ENCODE results near the gene FANCC. TPM values are rescaled to one million over a fixed set of nuclear protein-coding genes. Genes with fewer than 3 reads are reported as not detected.

The FANCC gene
- total and polyA plus RNA-seq, 2 of the 4 experiments (the other 2 are of a cell fraction) = 4.7 to 6.3 TPM

DNA sequence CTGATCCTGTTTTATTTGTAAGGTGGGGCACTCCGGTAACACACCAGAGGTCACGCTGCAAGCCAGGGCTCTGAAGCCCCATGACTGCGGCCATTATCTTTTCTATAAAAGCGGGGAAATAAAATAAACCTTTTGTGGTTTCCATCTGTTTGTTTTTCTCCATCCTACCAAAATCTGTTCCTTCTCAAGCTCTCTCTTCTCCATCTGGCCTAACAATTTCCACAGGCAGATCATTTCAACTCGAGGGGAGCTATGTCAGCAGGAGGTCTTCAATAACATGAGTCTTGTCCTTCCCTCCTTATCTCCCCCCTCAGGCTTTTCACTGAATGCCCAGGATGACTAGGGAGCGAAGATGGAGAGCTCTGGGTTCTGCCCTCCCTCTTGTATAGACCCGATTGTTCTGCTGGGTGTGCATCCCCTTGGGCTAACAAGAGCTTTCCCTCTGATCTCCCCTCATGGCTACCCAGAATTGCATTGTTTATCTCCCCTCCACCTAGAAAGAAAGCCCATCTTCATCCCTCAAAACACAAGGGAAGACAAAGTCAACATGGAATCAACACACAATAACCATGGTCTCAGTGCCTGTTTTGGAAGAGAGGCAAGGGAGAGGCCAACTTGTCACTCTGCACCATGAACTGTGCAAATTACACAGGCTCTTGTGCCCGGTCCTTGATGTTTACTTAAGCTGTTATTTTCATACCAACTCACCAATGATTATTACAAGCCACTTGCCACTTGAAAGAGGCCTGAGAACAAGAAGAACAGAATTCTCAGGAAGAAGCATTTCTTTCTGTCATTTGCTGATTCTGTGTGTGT lies 187.8 kb downstream of the FANCC start:
- H2AFZ ChIP-seq (replicated peaks; ENCODE audit: low read length, poor library complexity) = peak overlapping the region; percentile 7
- dilution Hi-C loops (cut with HindIII; ENCODE audit: low sequenced_read_pairs, unreplicated experiment) (no loop called here), in situ Hi-C loops (cut with MboI; ENCODE audit: low sequenced_read_pairs) (loop anchor here (5.0 kb wide), 1 partner anchor 447 kb away; no protein-coding TSS in a partner anchor), intact Hi-C loops (cut with micrococcal nuclease) (loop anchor here (2.0 to 10.0 kb wide), 3 partner anchors 123 to 1088 kb away; no protein-coding TSS in a partner anchor)
- no peaks in the 10 kb centered on the region for H3K9me3 ChIP-seq (ENCODE audit: control insufficient read depth, insufficient read depth, low read length)
- no peaks in the 10 kb centered on the region for H3K36me3 ChIP-seq (ENCODE audit: control insufficient read depth, insufficient read depth, low read length)
- H3K18ac ChIP-seq (ENCODE audit: low read depth, low read length) = no peak overlapping the region
- POLR2A ChIA-PET (ENCODE audit: unreplicated experiment) = no interaction called here
- no peak overlapping the region for H3K56ac ChIP-seq (ENCODE audit: extremely low read depth, insufficient read depth, low read length)
- H4K8ac ChIP-seq (ENCODE audit: low read depth in 2 of 2, low read length in 2 of 2) = no peak overlapping the region
- no peak overlapping the region for H2AK9ac ChIP-seq (replicated peaks; ENCODE audit: low read depth, low read length, poor library complexity)
- H3K27me3 ChIP-seq (ENCODE audit: control insufficient read depth, insufficient read depth, low read length) = no peaks in the 10 kb centered on the region
- no peak overlapping the region for H2BK15ac ChIP-seq (ENCODE audit: low read depth, low read length)
- no peak overlapping the region for H3K4me3 ChIP-seq (ENCODE audit: insufficient read depth, low read depth, low read length)
- no peak overlapping the region for H3K4ac ChIP-seq (ENCODE audit: low read depth, low read length)
- H3K23ac ChIP-seq (ENCODE audit: low read depth, low read length) = no peak overlapping the region; the same call in 1 of the 2 replicates
- BruUV-seq (replicated peaks) = no TSS peak
- CTCF ChIA-PET = interaction anchor here (0.6 to 6.4 kb wide), 5 partner anchors 38 to 461 kb away, joined by 3 to 47 read pairs (median 5); no protein-coding TSS in a partner anchor
- H2AK5ac ChIP-seq (ENCODE audit: low read depth, low read length) = peak overlapping the region; percentile 74
- no peaks in the 10 kb centered on the region; the same call in 1 of the 2 replicates for H3K9me1 ChIP-seq (ENCODE audit: insufficient read depth, low read length)
- H3K14ac ChIP-seq (replicated peaks; ENCODE audit: low read depth, low read length) = 0 out of 2 replicates have a peak overlapping the region, but pooled peaks have one; percentile 4
- H3K4me2 ChIP-seq (ENCODE audit: low read depth, low read length) = no peak overlapping the region
- no peak overlapping the region for H2BK5ac ChIP-seq (ENCODE audit: low read depth, low read length, poor library complexity, severe bottlenecking)
- H2BK20ac ChIP-seq (ENCODE audit: low read depth, low read length) = no peak overlapping the region
- peaks cover 2% of the 10 kb centered on the region; the same call in 1 of the 2 replicates for H3K4me1 ChIP-seq (ENCODE audit: control insufficient read depth, insufficient read depth, low read length)
- H3K9ac ChIP-seq (ENCODE audit: low read depth, low read length) = no peak overlapping the region
- DNase-seq (no peak), ATAC-seq (ENCODE audit: low read depth) (no peak)
- H3K27ac ChIP-seq (ENCODE audit: insufficient read depth, low read length) = no peak overlapping the region
- H2BK120ac ChIP-seq (ENCODE audit: low read depth, low read length) = no peak overlapping the region
- WGBS, 2 experiments (ENCODE audit: extremely low coverage in 2 of 2, insufficient read length in 1 of 2) = 69% methylated on average over 2 of the region's 8 CpGs; no CpG with 5 or more reads in 1 of the 2 experiments
- no peaks in the 10 kb centered on the region for H4K20me1 ChIP-seq (ENCODE audit: insufficient read depth, low read length)
- no peak overlapping the region for H4K91ac ChIP-seq (ENCODE audit: insufficient read depth, low read depth, low read length)
- H4K5ac ChIP-seq (ENCODE audit: low read depth, low read length) = no peak overlapping the region
- H3K79me1 ChIP-seq (ENCODE audit: low read depth in 1 of 2, low read length in 2 of 2) = no peaks in the 10 kb centered on the region
- TF ChIP-seq RCOR1 (IDR thresholded peaks at IDR 0.05; ENCODE audit: insufficient replicate concordance, low read length) = no peak
- TF ChIP-seq MXI1 (IDR thresholded peaks at IDR 0.05; ENCODE audit: borderline replicate concordance, low read depth, low read length) = no peak
- no peak for TF ChIP-seq RAD21 (IDR thresholded peaks at IDR 0.05; ENCODE audit: low read length)
- no peak for TF ChIP-seq CHD1 (IDR thresholded peaks at IDR 0.05; ENCODE audit: low read depth, low read length)
- no peak for TF ChIP-seq FOS (IDR thresholded peaks at IDR 0.05; ENCODE audit: low read depth, low read length)
- no peak for TF ChIP-seq RFX5 (IDR thresholded peaks at IDR 0.05; ENCODE audit: low read depth, low read length)

All from IMR-90 (cell line).